HepG2 (cell line): ENCODE data around the gene LYRM1. TPM values are rescaled to one million over a fixed set of nuclear protein-coding genes. Genes with fewer than 3 reads are reported as not detected.

Experiments
- ATAC-seq: fragments of 200-7000 bp; cut with Tn5 transposase; 3 replicates; pipeline ENCODE4 v1.9.1; 2020; ENCODE audit warnings: mild to moderate bottlenecking, moderate library complexity
- BruUV-seq: library from RNA; stranded (reverse); fragments of 400-500 nt; replicated peaks from 2 replicates; lab custom pipeline; 2021; lab: Mats Ljungman, UMichigan
- CTCF ChIA-PET: fragments of 300-600 bp; formaldehyde crosslinking; extraction: SDS; loops from one replicate; lab custom pipeline; 2021; ENCODE audit warnings: low total read pairs, inconsistent platforms, low intra/inter-chr PET ratio; lab: Yijun Ruan, JAX
- POLR2A ChIA-PET: fragments of 350-600 bp; sonication (Branson Sonifier 250); formaldehyde crosslinking; loops from one replicate; lab custom pipeline; 2020; ENCODE audit warnings: antibody characterized with exemption, inconsistent platforms; lab: Yijun Ruan, JAX
- DNase-seq: peaks from one replicate; pipeline ENCODE4 v3.0.0-alpha.2; 2015; ENCODE audit warnings: low spot score
- FAIRE-seq: peaks from 3 replicates; lab custom pipeline; 2011; peaks lifted over from hg19 to GRCh38; lab: Jason Lieb, UNC
- H2AFZ ChIP-seq: one replicate; pipeline ENCODE4 v1.6.1; 2011; ENCODE audit warnings: low read length, inconsistent platforms
- H3K27ac ChIP-seq: fragments of 300-600 bp; 3 replicates; pipeline ENCODE4 v1.8.0; 2011; ENCODE audit warnings: mixed run types, mild to moderate bottlenecking, mixed read lengths, low read length, inconsistent platforms; ENCODE audit not compliant: insufficient read depth; ENCODE audit errors: extremely low read length
- H3K27me3 ChIP-seq, 2 experiments: fragments of 200-600 bp in 1 of 2; 2 replicates in 1 of 2; 3 replicates in 1 of 2; pipeline versions ENCODE4 v1.6.0 to v1.8.0; 2011; ENCODE audit warnings: low read length in 2 of 2, mild to moderate bottlenecking in 2 of 2, moderate library complexity in 2 of 2, inconsistent platforms in 1 of 2; ENCODE audit not compliant: insufficient read depth in 2 of 2, control insufficient read depth in 1 of 2
- H3K36me3 ChIP-seq, 2 experiments: fragments of 200-600 bp in 1 of 2; replicated peaks in 1 of 2; 2 replicates in 1 of 2; 3 replicates in 1 of 2; pipeline versions ENCODE4 v1.5.1 to v1.8.0; 2011; ENCODE audit warnings: low read length in 2 of 2, inconsistent platforms in 1 of 2; ENCODE audit not compliant: insufficient read depth in 2 of 2, control insufficient read depth in 1 of 2
- H3K4me1 ChIP-seq: 2 replicates; pipeline ENCODE4 v1.5.1; 2012; ENCODE audit warnings: low read length, inconsistent platforms; ENCODE audit not compliant: insufficient read depth
- H3K4me2 ChIP-seq: 2 replicates; pipeline ENCODE4 v1.6.0; 2011; ENCODE audit warnings: low read depth, low read length, inconsistent platforms
- H3K4me3 ChIP-seq, 3 experiments: fragments of 200-600 bp in 1 of 3; sonication (generic), shearing (Covaris generic) in 1 of 3; replicated peaks in 1 of 3; 2 replicates each; pipeline ENCODE4 v1.5.1; 2011 to 2016; ENCODE audit warnings: low read length in 3 of 3, inconsistent platforms in 2 of 3, low read depth in 2 of 3, mild to moderate bottlenecking in 2 of 3, control low read depth in 1 of 3, mixed read lengths in 1 of 3; ENCODE audit not compliant: insufficient read depth in 1 of 3
- H3K79me2 ChIP-seq: one replicate; pipeline ENCODE4 v1.6.1; 2011; ENCODE audit warnings: low read length, inconsistent platforms; ENCODE audit not compliant: insufficient read depth
- H3K9ac ChIP-seq: 2 replicates; pipeline ENCODE4 v1.6.0; 2011; ENCODE audit warnings: mild to moderate bottlenecking, low read depth, low read length, inconsistent platforms; ENCODE audit not compliant: insufficient read depth
- H3K9me3 ChIP-seq: 2 replicates; pipeline ENCODE4 v1.5.1; 2012; ENCODE audit warnings: mild to moderate bottlenecking, low read length
- H4K20me1 ChIP-seq: 2 replicates; pipeline ENCODE4 v1.6.0; 2011; ENCODE audit warnings: inconsistent platforms, mild to moderate bottlenecking, low read length, moderate library complexity; ENCODE audit not compliant: insufficient read depth
- ARNT ChIP-seq: fragments of 450-650 bp; IDR thresholded peaks from 2 replicates; pipeline ENCODE4 v1.6.1; 2017
- CHCHD3 ChIP-seq: sonication (generic); formaldehyde crosslinking; IDR thresholded peaks from 2 replicates; pipeline ENCODE4 v1.8.0; 2022; ENCODE audit warnings: mild to moderate bottlenecking, missing genetic modification reagents, moderate library complexity
- NR2C2 ChIP-seq: sonication (generic); formaldehyde crosslinking; IDR thresholded peaks from 2 replicates; pipeline ENCODE4 v1.4.0; 2020; ENCODE audit warnings: missing genetic modification reagents, mild to moderate bottlenecking, moderate library complexity, borderline replicate concordance
- SALL1 ChIP-seq: sonication (generic); formaldehyde crosslinking; IDR thresholded peaks from 2 replicates; pipeline ENCODE4 v1.8.0; 2022; ENCODE audit warnings: mild to moderate bottlenecking, missing genetic modification reagents
- SIN3B ChIP-seq: fragments of 150-350 bp; IDR thresholded peaks from 2 replicates; pipeline ENCODE4 v1.6.1; 2014; ENCODE audit warnings: low read length
- SYNCRIP ChIP-seq: fragments of 200-400 bp; formaldehyde crosslinking; IDR thresholded peaks from 2 replicates; pipeline ENCODE4 v1.6.1; 2018; ENCODE audit warnings: mild to moderate bottlenecking, low read depth, low read length; ENCODE audit not compliant: insufficient read depth
- ZC3H4 ChIP-seq: sonication (generic); formaldehyde crosslinking; IDR thresholded peaks from 2 replicates; pipeline ENCODE4 v1.4.0; 2020; ENCODE audit warnings: missing genetic modification reagents, borderline replicate concordance
- ZNF569 ChIP-seq: sonication (generic); formaldehyde crosslinking; IDR thresholded peaks from 2 replicates; pipeline ENCODE4 v1.5.0; 2020; ENCODE audit warnings: mild to moderate bottlenecking, missing genetic modification reagents, moderate library complexity, borderline replicate concordance
- ZNF619 ChIP-seq: sonication (generic); formaldehyde crosslinking; IDR thresholded peaks from 2 replicates; pipeline ENCODE4 v1.4.0; 2020; ENCODE audit warnings: mild to moderate bottlenecking, missing genetic modification reagents
- ZNF672 ChIP-seq: sonication (generic); formaldehyde crosslinking; IDR thresholded peaks from 2 replicates; pipeline ENCODE4 v1.8.1; 2022; ENCODE audit warnings: missing genetic modification reagents
- ZSCAN21 ChIP-seq: sonication (generic); formaldehyde crosslinking; IDR thresholded peaks from 2 replicates; pipeline ENCODE4 v1.8.0; 2022; ENCODE audit warnings: mild to moderate bottlenecking, missing genetic modification reagents, moderate library complexity, borderline replicate concordance
- WGBS: methylation state at CpG from one replicate; pipeline ENCODE4 v1.1.6; 2017; ENCODE audit warnings: low lambda C conversion rate; 5-methylcytosine and 5-hydroxymethylcytosine counted together
- in situ Hi-C: cut with HindIII; loops from 2 replicates; pipeline ENCODE4 v1.10.0; 2017; ENCODE audit warnings: low pct_unique_long_range_greater_than_20kb; ENCODE audit not compliant: extremely low pct_ligation_motif_present
- intact Hi-C: fragments of 100-400 bp; cut with micrococcal nuclease; formaldehyde crosslinking; loops from one replicate; pipeline ENCODE4 v1.10.0; 2022; ENCODE audit not compliant: unreplicated experiment
- polyA plus RNA-seq, 8 experiments: library from polyadenylated mRNA; depleted of rRNA in 3 of 8; stranded (reverse) in 7 of 8; unstranded in 1 of 8; fragments of >200 nt; fragmentation: Illumina TruSeq in 4 of 8; extraction: Trizol in 4 of 8; gene quantifications; 2 replicates each; pipeline versions ENCODE4 v1.2.1 to v1.2.3, GENCODE V29; 2011 to 2016; ENCODE audit warnings: low read depth in 4 of 8, missing spikeins in 1 of 8, mixed read lengths in 1 of 8; ENCODE audit not compliant: insufficient read depth in 1 of 8
- total RNA-seq, 5 experiments: library from RNA; depleted of rRNA; stranded (reverse); fragments of >200 nt; fragmentation: Illumina TruSeq; extraction: Trizol; gene quantifications; 2 replicates each; pipeline ENCODE4 v1.2.3, GENCODE V29; 2016; ENCODE audit warnings: low read depth in 1 of 5

LYRM1 gene
- total and polyA plus RNA-seq, 2 of the 13 experiments (the other 11 are each of a cell fraction or from before 2014, with no cell fraction given), result 59.2 to 82.6 TPM

- Histone ChIP-seq H3K4me1 (peaks cover 62% of the 10 kb centered on the region), H4K20me1 (no peaks in the 10 kb centered on the region), H2AFZ (no peak overlapping the region), H3K4me3 (no peak overlapping the region), H3K4me2 (no peak overlapping the region), H3K27ac (peak overlapping the region; percentile 7), H3K9me3 (no peaks in the 10 kb centered on the region), H3K9ac (no peak overlapping the region), H3K79me2 (peaks cover 84% of the 10 kb centered on the region), H3K27me3 (no peaks in the 10 kb centered on the region), H3K36me3 (peaks cover 7 to 26% of the 10 kb centered on the region in 2 experiments; a peak in 4 of 5 replicates)
- intact Hi-C loops (no loop called here), in situ Hi-C loops (no loop called here)
- POLR2A ChIA-PET, result interaction anchor here (1.3 to 2.2 kb wide), 2 partner anchors 10 to 29 kb away, joined by 3 to 7 read pairs; partner anchors contain the start of genes DCUN1D3 and LYRM1
- 98% methylated on average over 4 of the region's 4 CpGs for WGBS
- ATAC-seq (no peak), FAIRE-seq (no peak), DNase-seq (no peak)
- CTCF ChIA-PET, result no interaction called here
- TF ChIP-seq ZNF569 (CRISPR knock-in tag) (no peak), ZSCAN21 (CRISPR knock-in tag) (no peak), ARNT (no peak), ZNF672 (CRISPR knock-in tag) (no peak), NR2C2 (CRISPR knock-in tag) (no peak), ZNF619 (CRISPR knock-in tag) (no peak), SIN3B (no peak)
- no TSS peak for BruUV-seq
Measured at GRCh38 chr16:20889625-20890275, 10.8 kb upstream of the LYRM1 start.

DNA sequence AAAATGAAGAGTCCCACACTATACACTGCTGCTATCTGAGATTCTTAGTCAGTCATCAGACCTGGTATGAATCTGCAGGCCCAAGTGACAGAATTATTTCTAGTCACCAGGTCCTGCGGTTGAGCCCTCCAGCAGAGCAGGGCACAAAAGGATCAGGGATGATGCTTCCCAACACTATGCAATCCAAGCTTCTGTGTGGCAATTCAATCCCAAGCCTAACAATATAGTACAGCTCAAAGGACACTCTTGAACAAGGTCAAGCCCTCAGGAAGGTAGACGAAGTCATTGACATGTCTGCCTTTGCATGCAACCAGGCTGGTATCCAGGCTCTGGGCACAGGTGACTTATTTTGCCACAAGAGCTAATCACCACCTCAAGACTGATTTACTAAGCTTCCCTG lies 6.2 kb upstream of the LYRM1 start:
- ChIA-PET POLR2A (interaction anchor here (0.6 to 0.9 kb wide), 3 partner anchors 14 to 1468 kb away, joined by 3 to 5 read pairs (median 5); no protein-coding TSS in a partner anchor), CTCF (no interaction called here)
- no TSS peak for BruUV-seq
- Histone ChIP-seq H3K79me2 (peaks cover 96% of the 10 kb centered on the region), H4K20me1 (peaks cover 9% of the 10 kb centered on the region; the same call in 1 of the 2 replicates), H3K4me3 (no peak overlapping the region), H3K27me3 (no peaks in the 10 kb centered on the region; a peak in 1 of 5 replicates), H3K4me1 (peaks cover 74% of the 10 kb centered on the region), H3K9me3 (no peaks in the 10 kb centered on the region), H3K27ac (peak overlapping the region; percentile 19), H2AFZ (no peak overlapping the region), H3K4me2 (no peak overlapping the region), H3K9ac (no peak overlapping the region), H3K36me3 (peaks cover 13 to 43% of the 10 kb centered on the region in 2 experiments)
- ATAC-seq (peak; percentile 78), FAIRE-seq (no peak), DNase-seq (peak; percentile 46)
- intact Hi-C loops (no loop called here), in situ Hi-C loops (no loop called here)
- WGBS, result 52% methylated on average over 2 of the region's 2 CpGs
- TF ChIP-seq SYNCRIP (no peak), CHCHD3 (no peak), ZC3H4 (CRISPR knock-in tag) (no peak), SALL1 (CRISPR knock-in tag) (peak; percentile 24; the same call in 1 of the 2 replicates)
